Measurements from ENCODE around the gene RTN4RL1.

GRCh38 chr17:2023256-2023655 lies 1.9 kb downstream of the RTN4RL1 start:
- TF ChIP-seq CTCF (IDR thresholded peaks at IDR 0.05 in 8 of 11, conservative IDR thresholded peaks at IDR 0.05 in 3 of 11) = no peak
- TF ChIP-seq POLR2AphosphoS5 (IDR thresholded peaks at IDR 0.05) = no peak
- TF ChIP-seq POLR2A (IDR thresholded peaks at IDR 0.05) = no peak

All from spleen (tissue), 7 donors.